ENCODE data around the gene ANKMY2. TPM values are rescaled to one million over a fixed set of nuclear protein-coding genes. Genes with fewer than 3 reads are reported as not detected.

The ANKMY2 gene
- total and polyA plus RNA-seq, 4 donors: 43.3 to 61.3 (median 47.1) TPM

- Histone ChIP-seq H3K9me3 (ENCODE audit: control insufficient read depth, insufficient read depth, low read length) (no peaks in the 10 kb centered on the region), H3K4me1 (ENCODE audit: control insufficient read depth, insufficient read depth, low read length) (no peaks in the 10 kb centered on the region), H3K27ac (ENCODE audit: low read depth, low read length) (no peak overlapping the region), H3K4me3 (ENCODE audit: low read depth, low read length) (no peak overlapping the region), H3K36me3 (ENCODE audit: control insufficient read depth, insufficient read depth, low read length) (peaks cover 17% of the 10 kb centered on the region), H3K27me3 (ENCODE audit: control insufficient read depth, insufficient read depth, low read length) (no peaks in the 10 kb centered on the region)
- DNase-seq (ENCODE audit: low read depth in 4 of 6, low spot score in 6 of 6): no peak
- WGBS (ENCODE audit: insufficient coverage): 100% methylated on average over 5 of the region's 12 CpGs
Measured at GRCh38 chr7:16677978-16678494, 32.5 kb upstream of the ANKMY2 start.

DNA sequence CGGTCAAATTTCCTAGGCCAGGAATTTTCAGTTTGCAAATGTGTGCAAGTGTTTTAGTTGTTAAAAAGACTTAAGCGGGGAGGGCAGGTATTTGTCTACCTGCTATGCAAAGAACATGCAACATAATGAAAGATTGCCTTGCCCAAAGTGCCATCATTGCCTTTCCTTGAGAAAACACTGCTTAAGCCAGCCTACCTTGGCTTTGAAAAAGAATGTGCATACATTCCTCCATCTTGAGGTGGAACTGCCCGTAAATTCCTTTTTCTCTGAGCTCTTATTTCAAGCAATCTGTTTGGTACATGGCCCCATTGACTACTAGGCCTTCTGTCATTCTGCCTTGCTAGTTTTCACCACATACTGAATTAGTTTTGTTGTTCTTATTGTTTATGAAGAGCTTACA is 29.7 kb upstream of the ANKMY2 start:
- H3K4me1 ChIP-seq (ENCODE audit: control insufficient read depth, insufficient read depth, low read length): no peaks in the 10 kb centered on the region
- H3K9me3 ChIP-seq (ENCODE audit: control insufficient read depth, insufficient read depth, low read length): no peaks in the 10 kb centered on the region
- no peaks in the 10 kb centered on the region for H3K27me3 ChIP-seq (ENCODE audit: control insufficient read depth, insufficient read depth, low read length)
- DNase-seq (ENCODE audit: low read depth in 4 of 6, low spot score in 6 of 6): no peak
- H3K36me3 ChIP-seq (ENCODE audit: control insufficient read depth, insufficient read depth, low read length): peaks cover 7% of the 10 kb centered on the region
- WGBS (ENCODE audit: insufficient coverage): 100% methylated on average over 2 of the region's 3 CpGs
- no peak overlapping the region for H3K4me3 ChIP-seq (ENCODE audit: low read depth, low read length)
- H3K27ac ChIP-seq (ENCODE audit: low read depth, low read length): no peak overlapping the region

GRCh38 chr7:16671811-16672210 is 26.3 kb upstream of the ANKMY2 start:
- Histone ChIP-seq H3K27me3 (ENCODE audit: control insufficient read depth, insufficient read depth, low read length) (no peaks in the 10 kb centered on the region), H3K4me3 (ENCODE audit: low read depth, low read length) (no peak overlapping the region), H3K27ac (ENCODE audit: low read depth, low read length) (no peak overlapping the region), H3K36me3 (ENCODE audit: control insufficient read depth, insufficient read depth, low read length) (peaks cover 10% of the 10 kb centered on the region), H3K4me1 (ENCODE audit: control insufficient read depth, insufficient read depth, low read length) (no peaks in the 10 kb centered on the region), H3K9me3 (ENCODE audit: control insufficient read depth, insufficient read depth, low read length) (no peaks in the 10 kb centered on the region)
- no peak for DNase-seq (ENCODE audit: low read depth in 4 of 6, low spot score in 6 of 6)
- WGBS (ENCODE audit: insufficient coverage): no CpG with 5 or more reads among the region's 3 CpGs

GRCh38 chr7:16670731-16671344 is 25.3 kb upstream of the ANKMY2 start:
- Histone ChIP-seq H3K4me3 (ENCODE audit: low read depth, low read length) (no peak overlapping the region), H3K9me3 (ENCODE audit: control insufficient read depth, insufficient read depth, low read length) (no peaks in the 10 kb centered on the region), H3K27ac (ENCODE audit: low read depth, low read length) (no peak overlapping the region), H3K27me3 (ENCODE audit: control insufficient read depth, insufficient read depth, low read length) (no peaks in the 10 kb centered on the region), H3K4me1 (ENCODE audit: control insufficient read depth, insufficient read depth, low read length) (no peaks in the 10 kb centered on the region), H3K36me3 (ENCODE audit: control insufficient read depth, insufficient read depth, low read length) (peaks cover 8% of the 10 kb centered on the region)
- no peak for DNase-seq (ENCODE audit: low read depth in 4 of 6, low spot score in 6 of 6)
- 71% methylated on average over 1 of the region's 4 CpGs for WGBS (ENCODE audit: insufficient coverage)

GRCh38 chr7:16670021-16670420 is 24.5 kb upstream of the ANKMY2 start:
- Histone ChIP-seq H3K9me3 (ENCODE audit: control insufficient read depth, insufficient read depth, low read length) (no peaks in the 10 kb centered on the region), H3K27ac (ENCODE audit: low read depth, low read length) (no peak overlapping the region), H3K4me1 (ENCODE audit: control insufficient read depth, insufficient read depth, low read length) (no peaks in the 10 kb centered on the region), H3K36me3 (ENCODE audit: control insufficient read depth, insufficient read depth, low read length) (peaks cover 6% of the 10 kb centered on the region), H3K4me3 (ENCODE audit: low read depth, low read length) (no peak overlapping the region), H3K27me3 (ENCODE audit: control insufficient read depth, insufficient read depth, low read length) (no peaks in the 10 kb centered on the region)
- DNase-seq (ENCODE audit: low read depth in 4 of 6, low spot score in 6 of 6): no peak
- no CpG with 5 or more reads among the region's 1 CpG for WGBS (ENCODE audit: insufficient coverage)

GRCh38 chr7:16669581-16669980 is 24.0 kb upstream of the ANKMY2 start:
- Histone ChIP-seq H3K4me1 (ENCODE audit: control insufficient read depth, insufficient read depth, low read length) (no peaks in the 10 kb centered on the region), H3K9me3 (ENCODE audit: control insufficient read depth, insufficient read depth, low read length) (no peaks in the 10 kb centered on the region), H3K27ac (ENCODE audit: low read depth, low read length) (no peak overlapping the region)

GRCh38 chr7:16668978-16669377 is 23.4 kb upstream of the ANKMY2 start:
- Histone ChIP-seq H3K9me3 (ENCODE audit: control insufficient read depth, insufficient read depth, low read length) (no peaks in the 10 kb centered on the region), H3K4me1 (ENCODE audit: control insufficient read depth, insufficient read depth, low read length) (no peaks in the 10 kb centered on the region), H3K27me3 (ENCODE audit: control insufficient read depth, insufficient read depth, low read length) (no peaks in the 10 kb centered on the region), H3K27ac (ENCODE audit: low read depth, low read length) (no peak overlapping the region), H3K4me3 (ENCODE audit: low read depth, low read length) (no peak overlapping the region), H3K36me3 (ENCODE audit: control insufficient read depth, insufficient read depth, low read length) (peaks cover 6% of the 10 kb centered on the region)
- WGBS (ENCODE audit: insufficient coverage): 100% methylated on average over 1 of the region's 5 CpGs
- DNase-seq (ENCODE audit: low read depth in 4 of 6, low spot score in 6 of 6): no peak

More at GRCh38 chr7:16669581-16669980, 24.0 kb upstream of the ANKMY2 start:
- Histone ChIP-seq H3K27me3 (ENCODE audit: control insufficient read depth, insufficient read depth, low read length) (no peaks in the 10 kb centered on the region), H3K36me3 (ENCODE audit: control insufficient read depth, insufficient read depth, low read length) (peaks cover 6% of the 10 kb centered on the region), H3K4me3 (ENCODE audit: low read depth, low read length) (no peak overlapping the region)
- no CpG with 5 or more reads among the region's 2 CpGs for WGBS (ENCODE audit: insufficient coverage)
- no peak for DNase-seq (ENCODE audit: low read depth in 4 of 6, low spot score in 6 of 6)

- Histone ChIP-seq H3K27me3 (ENCODE audit: control insufficient read depth, insufficient read depth, low read length) (no peaks in the 10 kb centered on the region), H3K9me3 (ENCODE audit: control insufficient read depth, insufficient read depth, low read length) (no peaks in the 10 kb centered on the region), H3K4me1 (ENCODE audit: control insufficient read depth, insufficient read depth, low read length) (no peaks in the 10 kb centered on the region), H3K36me3 (ENCODE audit: control insufficient read depth, insufficient read depth, low read length) (peaks cover 6% of the 10 kb centered on the region), H3K27ac (ENCODE audit: low read depth, low read length) (no peak overlapping the region), H3K4me3 (ENCODE audit: low read depth, low read length) (no peak overlapping the region)
- peak in 1 of 6 donors; percentile 21 for DNase-seq (ENCODE audit: low read depth in 4 of 6, low spot score in 6 of 6)
- 90% methylated on average over 7 of the region's 11 CpGs for WGBS (ENCODE audit: insufficient coverage)
Measured at GRCh38 chr7:16668049-16668858, 22.7 kb upstream of the ANKMY2 start.

- H3K27me3 ChIP-seq (ENCODE audit: control insufficient read depth, insufficient read depth, low read length): no peaks in the 10 kb centered on the region
- H3K9me3 ChIP-seq (ENCODE audit: control insufficient read depth, insufficient read depth, low read length): no peaks in the 10 kb centered on the region
- H3K4me1 ChIP-seq (ENCODE audit: control insufficient read depth, insufficient read depth, low read length): no peaks in the 10 kb centered on the region
- no peak overlapping the region for H3K4me3 ChIP-seq (ENCODE audit: low read depth, low read length)
- no peak overlapping the region for H3K27ac ChIP-seq (ENCODE audit: low read depth, low read length)
- peaks cover 6% of the 10 kb centered on the region for H3K36me3 ChIP-seq (ENCODE audit: control insufficient read depth, insufficient read depth, low read length)
- 67% methylated on average over 3 of the region's 3 CpGs for WGBS (ENCODE audit: insufficient coverage)
- DNase-seq (ENCODE audit: low read depth in 4 of 6, low spot score in 6 of 6): peak in 1 of 6 donors; percentile 48
Measured at GRCh38 chr7:16667355-16667754, 21.8 kb upstream of the ANKMY2 start.

- Histone ChIP-seq H3K9me3 (ENCODE audit: control insufficient read depth, insufficient read depth, low read length) (no peaks in the 10 kb centered on the region), H3K27me3 (ENCODE audit: control insufficient read depth, insufficient read depth, low read length) (no peaks in the 10 kb centered on the region), H3K27ac (ENCODE audit: low read depth, low read length) (no peak overlapping the region), H3K36me3 (ENCODE audit: control insufficient read depth, insufficient read depth, low read length) (peaks cover 4% of the 10 kb centered on the region), H3K4me1 (ENCODE audit: control insufficient read depth, insufficient read depth, low read length) (no peaks in the 10 kb centered on the region), H3K4me3 (ENCODE audit: low read depth, low read length) (no peak overlapping the region)
- WGBS (ENCODE audit: insufficient coverage): 50% methylated on average over 1 of the region's 1 CpG
- DNase-seq (ENCODE audit: low read depth in 4 of 6, low spot score in 6 of 6): no peak
Measured at GRCh38 chr7:16661924-16662323, 16.4 kb upstream of the ANKMY2 start.
